Measurements from ENCODE around the gene TDO2.

GRCh38 chr4:155941085-155941790, 37.7 kb downstream of the TDO2 start:
- TF ChIP-seq ZSCAN12 (CRISPR knock-in tag; IDR thresholded peaks at IDR 0.05) (no peak), POLR2AphosphoS2 (IDR thresholded peaks at IDR 0.05; ENCODE audit: low read depth, low read length) (no peak), POLR2G (IDR thresholded peaks at IDR 0.05; ENCODE audit: low read depth, low read length) (no peak), JARID2 (CRISPR knock-in tag; IDR thresholded peaks at IDR 0.05; ENCODE audit: insufficient replicate concordance) (no peak), CTCF (CRISPR knock-in tag; IDR thresholded peaks at IDR 0.05) (no peak), HINFP (CRISPR knock-in tag; IDR thresholded peaks at IDR 0.05; ENCODE audit: low read depth) (no peak), HIVEP1 (CRISPR knock-in tag; IDR thresholded peaks at IDR 0.05) (no peak), PHF8 (CRISPR knock-in tag; IDR thresholded peaks at IDR 0.05) (no peak), ZHX1 (CRISPR knock-in tag; IDR thresholded peaks at IDR 0.05; ENCODE audit: low read depth) (no peak), FOXK2 (IDR thresholded peaks at IDR 0.05) (no peak)

Measured in HepG2 (cell line).